GM21526 (cell line): ENCODE results near the gene CEACAM7.
"Not testable (repeated sequence)": the region's sequence is repeated elsewhere in the genome, so short reads cannot be mapped to it uniquely, and the experiment has no call there.

Experiments
- ATAC-seq: cut with Tn5 transposase; IDR thresholded peaks from one replicate; pipeline ENCODE4 v1.9.1; 2021; ENCODE audit warnings: moderate library complexity; ENCODE audit not compliant: unreplicated experiment, low FRiP score

CEACAM7 gene

GRCh38 chr19:41688098-41688497 lies at the start of gene CEACAM7:
Gene CEACAM7 (minus strand): TSS chr19:41688270. CDS start chr19:41688165, 105 bp downstream.
- no peak for ATAC-seq

GRCh38 chr19:41735071-41735600 lies 47.1 kb upstream of the CEACAM7 start:
- ATAC-seq, result no peak

GRCh38 chr19:41734585-41734984 lies 46.5 kb upstream of the CEACAM7 start:
- no peak for ATAC-seq

GRCh38 chr19:41734156-41734555 lies 46.1 kb upstream of the CEACAM7 start:
- ATAC-seq, result no peak

- ATAC-seq, result no peak
These were observed 38.4 kb upstream of the CEACAM7 start for GRCh38 chr19:41726493-41726892.

- ATAC-seq, result no peak
These were observed 32.0 kb upstream of the CEACAM7 start for GRCh38 chr19:41720103-41720502.

- no peak for ATAC-seq
These were observed 30.7 kb upstream of the CEACAM7 start for GRCh38 chr19:41718761-41719160.

GRCh38 chr19:41714598-41714997 lies 26.5 kb upstream of the CEACAM7 start:
- ATAC-seq, result no peak

- no peak for ATAC-seq
These were observed 23.5 kb upstream of the CEACAM7 start for GRCh38 chr19:41711376-41712261.

GRCh38 chr19:41709951-41710645 lies 22.0 kb upstream of the CEACAM7 start:
- no peak for ATAC-seq

- not testable (repeated sequence) for ATAC-seq
These were observed 21.4 kb upstream of the CEACAM7 start for GRCh38 chr19:41709516-41709915.

- no peak for ATAC-seq
These were observed 20.4 kb upstream of the CEACAM7 start, which contains the start of gene CEACAM5 for GRCh38 chr19:41708481-41708880. Gene CEACAM5 (plus strand): TSS chr19:41708626. CDS start chr19:41708732, 106 bp downstream.

- ATAC-seq, result no peak
These were observed 19.9 kb upstream of the CEACAM7 start for GRCh38 chr19:41707871-41708371.

GRCh38 chr19:41707502-41707812 lies 19.4 kb upstream of the CEACAM7 start:
- no peak for ATAC-seq

- ATAC-seq, result no peak
These were observed 18.9 kb upstream of the CEACAM7 start for GRCh38 chr19:41706741-41707501.

- ATAC-seq, result no peak
These were observed 17.5 kb upstream of the CEACAM7 start for GRCh38 chr19:41705393-41706174.

GRCh38 chr19:41703602-41704293 lies 15.7 kb upstream of the CEACAM7 start:
- no peak for ATAC-seq

GRCh38 chr19:41702171-41702651 lies 14.1 kb upstream of the CEACAM7 start:
- ATAC-seq, result no peak
